Measurements from ENCODE around the gene IZUMO1R. TPM values are rescaled to one million over a fixed set of nuclear protein-coding genes. Genes with fewer than 3 reads are reported as not detected.
"Not testable (repeated sequence)": the region's sequence is repeated elsewhere in the genome, so short reads cannot be mapped to it uniquely, and the experiment has no call there.

The IZUMO1R gene
- total and polyA plus RNA-seq, 2 of the 4 experiments (the other 2 are of a cell fraction): not detected

DNA sequence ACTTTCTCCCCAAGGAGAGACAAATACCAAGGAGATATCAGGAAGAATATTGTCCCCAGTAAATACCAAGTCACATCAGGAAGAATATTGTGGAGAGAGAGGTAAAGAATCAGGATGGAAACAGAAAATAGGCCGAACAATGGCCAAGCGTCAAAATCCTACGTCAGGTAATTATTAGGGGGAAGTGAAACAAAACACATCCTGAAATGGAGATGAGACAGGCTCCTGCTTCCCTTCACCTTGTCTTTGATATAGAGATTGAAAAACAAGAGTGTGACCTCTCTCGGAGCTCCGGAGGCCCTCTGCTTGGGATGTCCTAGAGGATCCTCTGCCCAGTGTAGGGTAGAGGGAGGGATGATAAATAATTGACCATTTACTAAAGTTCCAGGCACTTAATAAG is 27.4 kb upstream of the IZUMO1R start:
- H2AFZ ChIP-seq (replicated peaks; ENCODE audit: low read length, poor library complexity): no peak overlapping the region
- ATAC-seq (ENCODE audit: low read depth): no peak
- POLR2A ChIA-PET (ENCODE audit: unreplicated experiment): no interaction called here

GRCh38 chr11:94278207-94278606 is 26.2 kb upstream of the IZUMO1R start:
- H3K18ac ChIP-seq (ENCODE audit: low read depth, low read length); H2BK15ac ChIP-seq (ENCODE audit: low read depth, low read length); H3K27me3 ChIP-seq (ENCODE audit: control insufficient read depth, insufficient read depth, low read length); H4K5ac ChIP-seq (ENCODE audit: low read depth, low read length); H3K9me1 ChIP-seq (ENCODE audit: insufficient read depth, low read length); H3K4me1 ChIP-seq (ENCODE audit: control insufficient read depth, insufficient read depth, low read length); H3K4ac ChIP-seq (ENCODE audit: low read depth, low read length); H3K56ac ChIP-seq (ENCODE audit: extremely low read depth, insufficient read depth, low read length); CTCF ChIA-PET; H3K14ac ChIP-seq (replicated peaks; ENCODE audit: low read depth, low read length); H2BK120ac ChIP-seq (ENCODE audit: low read depth, low read length); H2AK5ac ChIP-seq (ENCODE audit: low read depth, low read length); H4K8ac ChIP-seq (ENCODE audit: low read depth in 2 of 2, low read length in 2 of 2); BruUV-seq (replicated peaks); in situ Hi-C loops (cut with MboI; ENCODE audit: low sequenced_read_pairs); POLR2A ChIA-PET (ENCODE audit: unreplicated experiment); H3K23ac ChIP-seq (ENCODE audit: low read depth, low read length); H3K79me1 ChIP-seq (ENCODE audit: low read depth in 1 of 2, low read length in 2 of 2); H3K36me3 ChIP-seq (ENCODE audit: control insufficient read depth, insufficient read depth, low read length); H4K20me1 ChIP-seq (ENCODE audit: insufficient read depth, low read length); H3K27ac ChIP-seq (ENCODE audit: insufficient read depth, low read length); H3K4me2 ChIP-seq (ENCODE audit: low read depth, low read length); H2AFZ ChIP-seq (replicated peaks; ENCODE audit: low read length, poor library complexity); H3K4me3 ChIP-seq (ENCODE audit: insufficient read depth, low read depth, low read length); dilution Hi-C loops (cut with HindIII; ENCODE audit: low sequenced_read_pairs, unreplicated experiment); H4K91ac ChIP-seq (ENCODE audit: insufficient read depth, low read depth, low read length); H3K9ac ChIP-seq (ENCODE audit: low read depth, low read length); H2BK5ac ChIP-seq (ENCODE audit: low read depth, low read length, poor library complexity, severe bottlenecking); H3K9me3 ChIP-seq (ENCODE audit: control insufficient read depth, insufficient read depth, low read length); intact Hi-C loops (cut with micrococcal nuclease); H2AK9ac ChIP-seq (replicated peaks; ENCODE audit: low read depth, low read length, poor library complexity): not testable (repeated sequence)
- WGBS, 2 experiments (ENCODE audit: extremely low coverage in 2 of 2, insufficient read length in 1 of 2): 30% methylated on average over 2 of the region's 4 CpGs; no CpG with 5 or more reads in 1 of the 2 experiments
- ATAC-seq (ENCODE audit: low read depth) (0 out of 2 replicates have a peak, but pooled peaks have one; percentile 27), DNase-seq (peak; percentile 11)
- H2BK20ac ChIP-seq (ENCODE audit: low read depth, low read length): 0 out of 2 replicates have a peak overlapping the region, but pooled peaks have one; percentile 40

More for the DNA sequence above, 27.4 kb upstream of the IZUMO1R start:
- H3K9ac ChIP-seq (ENCODE audit: low read depth, low read length): no peak overlapping the region
- DNase-seq: no peak
- no TSS peak for BruUV-seq (replicated peaks)
- no peak overlapping the region for H3K4me2 ChIP-seq (ENCODE audit: low read depth, low read length)
- no peaks in the 10 kb centered on the region for H3K79me1 ChIP-seq (ENCODE audit: low read depth in 1 of 2, low read length in 2 of 2)
- no peak overlapping the region for H3K27ac ChIP-seq (ENCODE audit: insufficient read depth, low read length)
- H4K91ac ChIP-seq (ENCODE audit: insufficient read depth, low read depth, low read length): no peak overlapping the region
- CTCF ChIA-PET: no interaction called here
- no peak overlapping the region for H3K23ac ChIP-seq (ENCODE audit: low read depth, low read length)
- TF ChIP-seq RFX5 (IDR thresholded peaks at IDR 0.05; ENCODE audit: low read depth, low read length) (no peak), BHLHE40 (IDR thresholded peaks at IDR 0.05; ENCODE audit: low read depth, low read length) (no peak), MAZ (IDR thresholded peaks at IDR 0.05; ENCODE audit: borderline replicate concordance, low read depth, low read length) (no peak), CEBPB (IDR thresholded peaks at IDR 0.05; ENCODE audit: low read depth, low read length) (no peak), RAD21 (IDR thresholded peaks at IDR 0.05; ENCODE audit: low read length) (no peak), CHD1 (IDR thresholded peaks at IDR 0.05; ENCODE audit: low read depth, low read length) (no peak)
- TF ChIP-seq, protein P1, sequence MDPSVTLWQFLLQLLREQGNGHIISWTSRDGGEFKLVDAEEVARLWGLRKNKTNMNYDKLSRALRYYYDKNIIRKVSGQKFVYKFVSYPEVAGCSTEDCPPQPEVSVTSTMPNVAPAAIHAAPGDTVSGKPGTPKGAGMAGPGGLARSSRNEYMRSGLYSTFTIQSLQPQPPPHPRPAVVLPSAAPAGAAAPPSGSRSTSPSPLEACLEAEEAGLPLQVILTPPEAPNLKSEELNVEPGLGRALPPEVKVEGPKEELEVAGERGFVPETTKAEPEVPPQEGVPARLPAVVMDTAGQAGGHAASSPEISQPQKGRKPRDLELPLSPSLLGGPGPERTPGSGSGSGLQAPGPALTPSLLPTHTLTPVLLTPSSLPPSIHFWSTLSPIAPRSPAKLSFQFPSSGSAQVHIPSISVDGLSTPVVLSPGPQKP (IDR thresholded peaks at IDR 0.05; ENCODE audit: borderline replicate concordance, low read depth, low read length): no peak
- TF ChIP-seq, protein P2, sequence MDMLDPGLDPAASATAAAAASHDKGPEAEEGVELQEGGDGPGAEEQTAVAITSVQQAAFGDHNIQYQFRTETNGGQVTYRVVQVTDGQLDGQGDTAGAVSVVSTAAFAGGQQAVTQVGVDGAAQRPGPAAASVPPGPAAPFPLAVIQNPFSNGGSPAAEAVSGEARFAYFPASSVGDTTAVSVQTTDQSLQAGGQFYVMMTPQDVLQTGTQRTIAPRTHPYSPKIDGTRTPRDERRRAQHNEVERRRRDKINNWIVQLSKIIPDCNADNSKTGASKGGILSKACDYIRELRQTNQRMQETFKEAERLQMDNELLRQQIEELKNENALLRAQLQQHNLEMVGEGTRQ (IDR thresholded peaks at IDR 0.05; ENCODE audit: low read depth, low read length): no peak
- H3K4me3 ChIP-seq (ENCODE audit: insufficient read depth, low read depth, low read length): no peak overlapping the region
- H2AK9ac ChIP-seq (replicated peaks; ENCODE audit: low read depth, low read length, poor library complexity): no peak overlapping the region
- no peaks in the 10 kb centered on the region for H3K4me1 ChIP-seq (ENCODE audit: control insufficient read depth, insufficient read depth, low read length)
- no peak overlapping the region for H3K4ac ChIP-seq (ENCODE audit: low read depth, low read length)
- H2AK5ac ChIP-seq (ENCODE audit: low read depth, low read length): no peak overlapping the region
- intact Hi-C loops (cut with micrococcal nuclease) (no loop called here), in situ Hi-C loops (cut with MboI; ENCODE audit: low sequenced_read_pairs) (no loop called here), dilution Hi-C loops (cut with HindIII; ENCODE audit: low sequenced_read_pairs, unreplicated experiment) (no loop called here)
- H3K36me3 ChIP-seq (ENCODE audit: control insufficient read depth, insufficient read depth, low read length): no peaks in the 10 kb centered on the region
- H3K14ac ChIP-seq (replicated peaks; ENCODE audit: low read depth, low read length): no peak overlapping the region
- no peak overlapping the region for H3K56ac ChIP-seq (ENCODE audit: extremely low read depth, insufficient read depth, low read length)
- no peak overlapping the region for H3K18ac ChIP-seq (ENCODE audit: low read depth, low read length)
- no peak overlapping the region for H4K5ac ChIP-seq (ENCODE audit: low read depth, low read length)
- H3K9me1 ChIP-seq (ENCODE audit: insufficient read depth, low read length): no peaks in the 10 kb centered on the region
- H3K27me3 ChIP-seq (ENCODE audit: control insufficient read depth, insufficient read depth, low read length): no peaks in the 10 kb centered on the region
- H2BK20ac ChIP-seq (ENCODE audit: low read depth, low read length): no peak overlapping the region
- no peak overlapping the region for H2BK5ac ChIP-seq (ENCODE audit: low read depth, low read length, poor library complexity, severe bottlenecking)
- WGBS, 2 experiments (ENCODE audit: extremely low coverage in 2 of 2, insufficient read length in 1 of 2): no CpG with 5 or more reads among the region's 5 CpGs
- H2BK120ac ChIP-seq (ENCODE audit: low read depth, low read length): no peak overlapping the region
- H4K20me1 ChIP-seq (ENCODE audit: insufficient read depth, low read length): no peaks in the 10 kb centered on the region
- no peak overlapping the region for H2BK15ac ChIP-seq (ENCODE audit: low read depth, low read length)
- H4K8ac ChIP-seq (ENCODE audit: low read depth in 2 of 2, low read length in 2 of 2): no peak overlapping the region
- no peaks in the 10 kb centered on the region for H3K9me3 ChIP-seq (ENCODE audit: control insufficient read depth, insufficient read depth, low read length)

Data from IMR-90 (cell line).